Measurements from ENCODE around the gene SPEG.

Gene SPEG

GRCh38 chr2:219426068-219426443 lies 8.6 kb upstream of the SPEG start:
- no peak for DNase-seq

- DNase-seq = no peak
These were observed 8.0 kb upstream of the SPEG start for GRCh38 chr2:219426534-219427136.

- no peak for DNase-seq
These were observed 6.2 kb upstream of the SPEG start for GRCh38 chr2:219428469-219428868.

- no peak for DNase-seq
These were observed 4.6 kb upstream of the SPEG start for GRCh38 chr2:219429958-219430606.

- DNase-seq = no peak
These were observed 3.7 kb upstream of the SPEG start for GRCh38 chr2:219430633-219431615.

GRCh38 chr2:219433666-219434467 lies 776 bp upstream of the SPEG start:
- DNase-seq = no peak

GRCh38 chr2:219434468-219434717 lies 250 bp upstream of the SPEG start:
- no peak for DNase-seq

GRCh38 chr2:219435701-219436100 lies 1.1 kb downstream of the SPEG start:
- DNase-seq = no peak

- DNase-seq = no peak
These were observed 1.8 kb downstream of the SPEG start for GRCh38 chr2:219436491-219436890.

- DNase-seq = no peak
These were observed 2.5 kb downstream of the SPEG start for GRCh38 chr2:219437141-219437540.

GRCh38 chr2:219437690-219438206 lies 3.1 kb downstream of the SPEG start:
- DNase-seq = no peak

- no peak for DNase-seq
These were observed 3.8 kb downstream of the SPEG start for GRCh38 chr2:219438453-219438852.

GRCh38 chr2:219439506-219439905 lies 4.9 kb downstream of the SPEG start:
- no peak for DNase-seq

- DNase-seq = no peak
These were observed 6.0 kb downstream of the SPEG start for GRCh38 chr2:219440388-219441256.

- peak; percentile 47 for DNase-seq
These were observed 7.0 kb downstream of the SPEG start for GRCh38 chr2:219441451-219442255.

GRCh38 chr2:219442256-219443015 lies 7.8 kb downstream of the SPEG start:
- no peak for DNase-seq

- no peak for DNase-seq
These were observed 8.5 kb downstream of the SPEG start for GRCh38 chr2:219443016-219443696.

- no peak for DNase-seq
These were observed 9.0 kb downstream of the SPEG start for GRCh38 chr2:219443697-219444023.

GRCh38 chr2:219444566-219445091 lies 10.0 kb downstream of the SPEG start:
- no peak for DNase-seq

GRCh38 chr2:219445220-219445640 lies 10.6 kb downstream of the SPEG start:
- no peak for DNase-seq

All from activated effector memory CD4-positive, alpha-beta T cell treated with Interleukin-2 at 50 U/mL for 16 hours (primary cell).